Osteocyte (in vitro differentiated cells): Measurements from ENCODE around the gene ZFP3. TPM values are rescaled to one million over a fixed set of nuclear protein-coding genes. Genes with fewer than 3 reads are reported as not detected.
"Not testable (repeated sequence)": the region's sequence is repeated elsewhere in the genome, so short reads cannot be mapped to it uniquely, and the experiment has no call there.

Experiments
- DNase-seq: peaks from one replicate; pipeline ENCODE4 v3.0.0; 2021; ENCODE audit warnings: mixed read lengths; ENCODE audit not compliant: unreplicated experiment; ENCODE audit errors: extremely low spot score
- H3K27ac Mint-ChIP-seq: one replicate; pipeline ENCODE4 v1.8.0; 2021; ENCODE audit warnings: mild to moderate bottlenecking, mixed read lengths; ENCODE audit not compliant: unreplicated experiment
- H3K27me3 Mint-ChIP-seq: one replicate; pipeline ENCODE4 v1.8.0; 2021; ENCODE audit warnings: mixed read lengths; ENCODE audit not compliant: unreplicated experiment
- H3K36me3 Mint-ChIP-seq: one replicate; pipeline ENCODE4 v1.8.0; 2021; ENCODE audit warnings: mixed read lengths; ENCODE audit not compliant: unreplicated experiment
- H3K4me1 Mint-ChIP-seq: one replicate; pipeline ENCODE4 v1.8.0; 2021; ENCODE audit warnings: mixed read lengths; ENCODE audit not compliant: unreplicated experiment
- H3K4me3 Mint-ChIP-seq: one replicate; pipeline ENCODE4 v1.8.0; 2021; ENCODE audit warnings: mild to moderate bottlenecking, moderate library complexity, mixed read lengths; ENCODE audit not compliant: unreplicated experiment
- H3K9me3 Mint-ChIP-seq: one replicate; pipeline ENCODE4 v1.8.0; 2021; ENCODE audit warnings: mixed read lengths; ENCODE audit not compliant: unreplicated experiment
- CTCF ChIP-seq: fragments of 200-600 bp; sonication (generic); IDR thresholded peaks from 2 replicates; pipeline ENCODE4 v1.5.0; 2021; ENCODE audit warnings: antibody characterized with exemption, mild to moderate bottlenecking, moderate library complexity
- total RNA-seq: library from RNA; stranded (reverse); gene quantifications from 2 replicates; pipeline ENCODE4 v1.2.1, GENCODE V29; 2021

Gene ZFP3
- total RNA-seq, 1 donor from 2014 or later, result 0.78 TPM

GRCh38 chr17:5133311-5133710, 55.0 kb downstream of the ZFP3 start:
- no peak overlapping the region for H3K27ac Mint-ChIP-seq
- no peaks in the 10 kb centered on the region for H3K4me1 Mint-ChIP-seq

GRCh38 chr17:5133961-5134360, 55.7 kb downstream of the ZFP3 start:
- not testable (repeated sequence) for H3K4me1 Mint-ChIP-seq
- DNase-seq, result peak; percentile 72

More at GRCh38 chr17:5133311-5133710, 55.0 kb downstream of the ZFP3 start:
- H3K36me3 Mint-ChIP-seq, result no peaks in the 10 kb centered on the region
- H3K4me3 Mint-ChIP-seq, result no peak overlapping the region
- no peak for DNase-seq
- no peaks in the 10 kb centered on the region for H3K9me3 Mint-ChIP-seq
- H3K27me3 Mint-ChIP-seq, result no peaks in the 10 kb centered on the region
- no peak for TF ChIP-seq CTCF

GRCh38 chr17:5134571-5134970, 56.3 kb downstream of the ZFP3 start:
- H3K27ac Mint-ChIP-seq, H3K4me3 Mint-ChIP-seq: not testable (repeated sequence)
- DNase-seq, result peak; percentile 51

More at GRCh38 chr17:5133961-5134360, 55.7 kb downstream of the ZFP3 start:
- not testable (repeated sequence) for H3K27ac Mint-ChIP-seq, H3K27me3 Mint-ChIP-seq, H3K36me3 Mint-ChIP-seq, H3K4me3 Mint-ChIP-seq, H3K9me3 Mint-ChIP-seq

GRCh38 chr17:5135131-5135712, 57.0 kb downstream of the ZFP3 start:
- H3K4me1 Mint-ChIP-seq, H3K36me3 Mint-ChIP-seq, H3K4me3 Mint-ChIP-seq, H3K27me3 Mint-ChIP-seq, H3K27ac Mint-ChIP-seq, H3K9me3 Mint-ChIP-seq: not testable (repeated sequence)
- peak; percentile 62 for DNase-seq

More at GRCh38 chr17:5134571-5134970, 56.3 kb downstream of the ZFP3 start:
- not testable (repeated sequence) for H3K9me3 Mint-ChIP-seq, H3K27me3 Mint-ChIP-seq, H3K4me1 Mint-ChIP-seq, H3K36me3 Mint-ChIP-seq

GRCh38 chr17:5135726-5136579, 57.7 kb downstream of the ZFP3 start:
- TF ChIP-seq CTCF, result no peak
- no peaks in the 10 kb centered on the region for H3K4me1 Mint-ChIP-seq
- DNase-seq, result peak; percentile 81
- no peak overlapping the region for H3K4me3 Mint-ChIP-seq
- H3K36me3 Mint-ChIP-seq, result no peaks in the 10 kb centered on the region
- no peak overlapping the region for H3K27ac Mint-ChIP-seq
- H3K9me3 Mint-ChIP-seq, result no peaks in the 10 kb centered on the region
- peaks cover 1% of the 10 kb centered on the region for H3K27me3 Mint-ChIP-seq

- H3K9me3 Mint-ChIP-seq, H3K4me3 Mint-ChIP-seq, H3K27me3 Mint-ChIP-seq, H3K36me3 Mint-ChIP-seq, H3K27ac Mint-ChIP-seq, H3K4me1 Mint-ChIP-seq: not testable (repeated sequence)
- DNase-seq, result peak; percentile 81
These were observed 58.5 kb downstream of the ZFP3 start for GRCh38 chr17:5136580-5137412.

GRCh38 chr17:5137511-5138197, 59.4 kb downstream of the ZFP3 start:
- not testable (repeated sequence) for H3K4me3 Mint-ChIP-seq, H3K27me3 Mint-ChIP-seq, H3K36me3 Mint-ChIP-seq, H3K27ac Mint-ChIP-seq, H3K4me1 Mint-ChIP-seq, H3K9me3 Mint-ChIP-seq
- peak; percentile 69 for DNase-seq

- not testable (repeated sequence) for H3K36me3 Mint-ChIP-seq, H3K4me1 Mint-ChIP-seq, H3K4me3 Mint-ChIP-seq, H3K27ac Mint-ChIP-seq, H3K9me3 Mint-ChIP-seq, H3K27me3 Mint-ChIP-seq
- peak; percentile 76 for DNase-seq
These were observed 59.9 kb downstream of the ZFP3 start for GRCh38 chr17:5138198-5138544.
